ENCODE data around the gene RUNX2.

- no peak for TF ChIP-seq POLR2A (IDR thresholded peaks at IDR 0.05)
- TF ChIP-seq CTCF (IDR thresholded peaks at IDR 0.05 in 4 of 5, conservative IDR thresholded peaks at IDR 0.05 in 1 of 5), result no peak
Measured at GRCh38 chr6:45375449-45375848, 47.3 kb downstream of the RUNX2 start.

Measured in gastrocnemius medialis (tissue), 4 donors.